HG03139 (cell line): ENCODE results near the gene CFP.

Experiments used
- ATAC-seq: cut with Tn5 transposase; IDR thresholded peaks from one replicate; pipeline ENCODE4 v1.9.1; 2021; ENCODE audit not compliant: unreplicated experiment

CFP gene

DNA sequence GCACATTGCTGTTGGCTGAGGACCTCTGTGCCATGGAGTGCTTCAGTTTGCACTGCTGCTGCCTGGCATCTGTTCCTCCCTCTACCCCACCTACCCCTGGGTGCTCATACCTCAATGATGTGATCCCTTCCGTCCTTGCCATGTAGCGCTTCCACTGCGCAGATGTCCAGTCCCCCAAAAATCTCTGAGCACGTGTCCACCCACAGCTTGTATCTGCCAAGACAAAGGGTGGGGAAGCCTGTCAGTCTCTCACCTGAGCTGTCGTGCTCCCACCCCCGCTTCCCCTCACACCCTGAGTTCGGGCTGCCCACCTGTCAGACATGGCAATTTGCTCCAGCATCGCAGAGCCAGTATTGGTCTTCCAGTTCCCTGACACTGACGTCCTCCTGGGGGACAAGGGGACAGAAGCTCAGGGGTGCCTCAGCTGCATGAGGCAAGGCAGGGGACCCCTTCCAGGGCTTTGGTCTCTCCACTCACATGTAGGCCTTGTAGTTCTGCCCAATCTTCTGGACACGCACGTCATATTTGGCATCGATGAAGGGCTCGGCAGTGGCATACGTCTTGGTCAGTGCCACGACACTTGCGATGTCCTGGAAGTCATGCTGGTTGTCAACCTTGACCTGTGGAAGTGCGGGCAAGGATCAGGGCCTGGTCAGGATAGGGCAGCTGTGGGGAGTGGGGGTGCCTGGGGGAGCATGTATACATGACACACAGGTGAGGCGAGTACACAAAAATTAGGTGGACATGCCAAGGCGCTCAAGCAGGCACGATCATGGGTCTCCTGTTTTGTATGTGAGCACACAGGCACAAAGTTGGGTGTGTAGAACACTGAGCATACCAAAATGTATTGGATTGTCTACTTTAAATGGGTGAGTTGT, 53.5 kb downstream of the CFP start:
- no peak for ATAC-seq

DNA sequence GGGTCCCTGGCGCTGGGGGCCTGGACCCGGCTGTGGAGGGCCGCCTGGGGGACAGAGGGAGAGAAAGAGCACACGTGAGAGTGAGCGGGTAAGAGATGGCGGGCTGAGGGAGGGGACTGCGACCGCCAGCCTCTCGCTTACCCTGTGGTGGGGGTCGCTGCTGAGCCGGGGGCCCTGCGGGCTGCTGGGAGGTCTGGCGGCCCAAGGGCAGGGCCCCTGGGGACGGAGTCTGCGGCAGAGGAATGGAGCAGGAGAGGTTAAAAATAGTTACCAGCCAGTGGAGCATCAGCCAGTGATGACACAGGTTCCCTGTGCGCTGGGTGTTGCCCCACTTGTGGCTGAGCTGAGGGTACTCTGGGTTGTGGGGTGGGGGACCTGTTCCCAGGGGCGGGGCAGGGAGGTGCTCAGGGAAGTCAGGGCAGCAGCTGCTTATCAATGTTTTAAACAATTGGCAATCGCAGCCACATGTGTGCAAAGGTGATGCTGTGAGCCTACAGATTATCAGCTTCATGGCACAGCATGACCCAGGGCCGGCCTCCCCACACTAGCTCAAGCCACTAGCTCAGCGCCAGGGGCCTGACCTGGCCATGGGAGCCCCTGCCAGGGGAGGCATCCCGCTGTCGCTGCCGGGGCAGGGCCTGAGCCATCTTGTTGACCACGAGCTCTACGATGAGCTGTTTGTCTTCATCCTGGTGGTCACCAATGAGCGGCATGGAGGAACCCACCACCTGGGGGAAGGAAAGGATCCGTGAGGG, 55.0 kb downstream of the CFP start:
- ATAC-seq = no peak

DNA sequence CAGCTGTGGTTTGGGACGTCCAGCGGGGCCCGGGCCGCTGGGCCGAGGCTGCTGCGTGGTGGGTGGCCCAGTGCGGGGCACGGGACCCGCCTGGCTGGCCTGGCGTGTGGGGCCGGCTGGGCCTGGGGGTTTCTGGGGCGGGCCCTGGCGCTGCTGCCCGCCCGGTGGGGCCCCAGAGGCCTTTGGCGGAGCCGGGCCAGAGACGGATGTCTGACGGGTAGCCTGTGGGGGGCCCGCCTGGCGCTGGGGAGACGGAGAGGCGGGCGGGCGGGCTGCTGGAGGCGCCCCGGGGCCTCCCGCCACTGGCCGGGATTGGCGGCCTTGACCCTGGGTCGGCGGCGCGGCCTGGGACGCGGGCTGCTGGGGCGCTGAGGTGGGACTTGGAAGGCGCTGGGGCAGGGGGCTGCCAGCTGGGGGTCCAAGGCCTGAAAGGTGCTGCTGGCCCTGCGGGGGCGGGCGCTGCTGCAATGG, 55.6 kb downstream of the CFP start:
- no peak for ATAC-seq

DNA sequence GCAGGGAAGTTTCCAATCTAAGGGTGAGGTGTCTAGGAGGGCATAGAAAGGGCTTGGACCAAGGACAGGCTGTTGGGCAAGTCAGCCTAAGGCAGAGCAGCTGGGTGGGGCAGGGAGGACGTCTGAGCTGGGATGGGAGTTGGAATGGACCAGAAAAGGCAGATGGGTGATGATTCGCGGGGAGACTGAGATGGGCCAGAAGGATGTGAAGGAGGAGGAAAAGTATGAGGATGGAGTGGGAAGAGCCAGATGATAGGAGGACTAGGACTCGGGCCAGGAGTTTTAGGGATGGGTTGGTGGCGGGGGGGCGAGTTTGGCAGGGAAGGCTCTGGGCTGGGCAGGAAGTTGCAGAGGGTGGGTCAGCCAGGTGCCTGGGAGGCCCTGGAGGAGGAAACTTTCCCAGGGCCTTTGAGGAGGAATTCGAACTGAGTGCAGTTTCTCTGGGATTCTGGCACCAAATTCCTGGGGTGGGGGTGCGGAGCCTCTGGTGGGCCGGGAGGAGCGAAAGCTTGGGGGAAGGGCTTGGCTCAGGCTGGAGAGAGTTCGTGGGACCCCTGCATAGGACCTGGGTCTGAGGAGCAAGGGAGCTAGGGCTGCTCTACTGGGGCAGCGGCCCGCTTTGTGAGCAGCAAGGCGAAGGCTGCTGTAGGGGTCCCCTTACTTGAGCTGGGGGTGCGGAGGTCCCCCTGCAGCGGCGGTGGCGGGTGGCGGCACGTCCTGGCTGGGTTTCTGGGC, 56.2 kb downstream of the CFP start:
- ATAC-seq = no peak
